MCF 10A (cell line): ENCODE data around the gene LAMTOR5. TPM values are rescaled to one million over a fixed set of nuclear protein-coding genes. Genes with fewer than 3 reads are reported as not detected.

Experiments used
- BruUV-seq: library from RNA; stranded (reverse); fragments of 400-500 nt; replicated peaks from 2 replicates; lab custom pipeline; 2021; lab: Mats Ljungman, UMichigan
- CTCF ChIA-PET: fragments of 300-600 bp; sonication (Branson Sonifier 250); formaldehyde crosslinking; extraction: SDS; loops from one replicate; lab custom pipeline; 2021; ENCODE audit warnings: antibody characterized with exemption, inconsistent platforms; lab: Yijun Ruan, JAX
- POLR2A ChIA-PET: fragments of 300-600, 350-650 bp; sonication (Branson Sonifier 250); formaldehyde crosslinking; extraction: SDS; loops from one replicate; lab custom pipeline; 2020; ENCODE audit warnings: antibody characterized with exemption, inconsistent platforms; lab: Yijun Ruan, JAX
- DNase-seq: peaks from one replicate; pipeline ENCODE4 v3.0.0-alpha.2; 2018; ENCODE audit not compliant: unreplicated experiment
- H3K27ac Mint-ChIP-seq: one replicate; pipeline ENCODE4 v1.8.0; 2022; ENCODE audit warnings: mild to moderate bottlenecking, low read depth, mixed read lengths; ENCODE audit not compliant: unreplicated experiment
- H3K27me3 Mint-ChIP-seq: one replicate; pipeline ENCODE4 v1.8.0; 2022; ENCODE audit warnings: mixed read lengths; ENCODE audit not compliant: insufficient read depth, unreplicated experiment
- H3K36me3 Mint-ChIP-seq: one replicate; pipeline ENCODE4 v1.8.0; 2022; ENCODE audit warnings: mild to moderate bottlenecking, moderate library complexity, mixed read lengths; ENCODE audit not compliant: insufficient read depth, unreplicated experiment
- H3K4me1 Mint-ChIP-seq: one replicate; pipeline ENCODE4 v1.8.0; 2022; ENCODE audit warnings: mixed read lengths; ENCODE audit not compliant: insufficient read depth, unreplicated experiment
- H3K4me3 Mint-ChIP-seq: one replicate; pipeline ENCODE4 v1.8.0; 2022; ENCODE audit warnings: mild to moderate bottlenecking, moderate library complexity, mixed read lengths; ENCODE audit not compliant: unreplicated experiment
- H3K9me3 Mint-ChIP-seq: one replicate; pipeline ENCODE4 v1.8.0; 2022; ENCODE audit warnings: mixed read lengths; ENCODE audit not compliant: unreplicated experiment
- intact Hi-C: fragments of 100-400 bp; cut with micrococcal nuclease; formaldehyde crosslinking; loops from 2 replicates; pipeline ENCODE4 v1.14.1; 2022
- total RNA-seq: library from RNA; stranded (reverse); gene quantifications from 2 replicates; pipeline ENCODE4 v1.2.3, GENCODE V29; 2022
- TF ChIP-seq, protein P1 (sequence below): fragments of 200-600 bp; IDR thresholded peaks from one replicate; pipeline ENCODE4 v1.8.0; 2022; ENCODE audit warnings: antibody characterized with exemption, mild to moderate bottlenecking; ENCODE audit not compliant: unreplicated experiment

LAMTOR5 gene
- total RNA-seq, 1 experiment from 2014 or later: 111 TPM

DNA sequence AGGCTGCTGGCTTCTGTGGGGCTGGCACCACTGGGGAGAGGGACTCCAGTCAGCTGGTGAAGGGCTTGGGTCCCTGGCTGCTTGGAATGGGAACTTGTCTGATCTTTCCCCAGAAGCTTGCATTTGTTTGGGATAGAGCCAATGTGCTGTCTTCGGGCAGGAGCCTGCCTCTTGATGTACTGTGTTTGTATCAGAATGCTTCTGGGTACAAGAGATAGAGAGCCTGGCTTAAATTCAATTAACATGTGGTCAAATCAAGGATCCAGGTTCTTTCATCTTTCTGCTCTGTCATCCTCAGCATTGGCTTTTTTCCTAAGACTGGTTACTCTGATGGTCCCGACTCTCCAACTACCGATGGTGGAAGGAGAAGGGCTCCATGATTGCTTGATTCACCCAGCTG, 27.5 kb upstream of the LAMTOR5 start:
- intact Hi-C loops: loop anchor here (2.0 kb wide), 1 partner anchor 26 kb away; no protein-coding TSS in a partner anchor
- CTCF ChIA-PET: interaction anchor here (0.9 to 12.3 kb wide), 12 partner anchors 8 to 232 kb away, joined by 4 to 200 read pairs (median 8); partner anchors contain the start of genes LAMTOR5 and PROK1
- Mint-ChIP-seq H3K4me1 (peaks cover 17% of the 10 kb centered on the region), H3K4me3 (no peak overlapping the region), H3K9me3 (no peaks in the 10 kb centered on the region), H3K27me3 (peaks cover 22% of the 10 kb centered on the region), H3K36me3 (no peaks in the 10 kb centered on the region), H3K27ac (no peak overlapping the region)
- DNase-seq: no peak
- TF ChIP-seq, protein P1, sequence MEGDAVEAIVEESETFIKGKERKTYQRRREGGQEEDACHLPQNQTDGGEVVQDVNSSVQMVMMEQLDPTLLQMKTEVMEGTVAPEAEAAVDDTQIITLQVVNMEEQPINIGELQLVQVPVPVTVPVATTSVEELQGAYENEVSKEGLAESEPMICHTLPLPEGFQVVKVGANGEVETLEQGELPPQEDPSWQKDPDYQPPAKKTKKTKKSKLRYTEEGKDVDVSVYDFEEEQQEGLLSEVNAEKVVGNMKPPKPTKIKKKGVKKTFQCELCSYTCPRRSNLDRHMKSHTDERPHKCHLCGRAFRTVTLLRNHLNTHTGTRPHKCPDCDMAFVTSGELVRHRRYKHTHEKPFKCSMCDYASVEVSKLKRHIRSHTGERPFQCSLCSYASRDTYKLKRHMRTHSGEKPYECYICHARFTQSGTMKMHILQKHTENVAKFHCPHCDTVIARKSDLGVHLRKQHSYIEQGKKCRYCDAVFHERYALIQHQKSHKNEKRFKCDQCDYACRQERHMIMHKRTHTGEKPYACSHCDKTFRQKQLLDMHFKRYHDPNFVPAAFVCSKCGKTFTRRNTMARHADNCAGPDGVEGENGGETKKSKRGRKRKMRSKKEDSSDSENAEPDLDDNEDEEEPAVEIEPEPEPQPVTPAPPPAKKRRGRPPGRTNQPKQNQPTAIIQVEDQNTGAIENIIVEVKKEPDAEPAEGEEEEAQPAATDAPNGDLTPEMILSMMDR: no peak
- BruUV-seq: no TSS peak
- POLR2A ChIA-PET: interaction anchor here (0.8 to 3.2 kb wide), 9 partner anchors 11 to 96 kb away, joined by 3 to 33 read pairs (median 8); partner anchors contain the start of genes LAMTOR5 and RBM15

DNA sequence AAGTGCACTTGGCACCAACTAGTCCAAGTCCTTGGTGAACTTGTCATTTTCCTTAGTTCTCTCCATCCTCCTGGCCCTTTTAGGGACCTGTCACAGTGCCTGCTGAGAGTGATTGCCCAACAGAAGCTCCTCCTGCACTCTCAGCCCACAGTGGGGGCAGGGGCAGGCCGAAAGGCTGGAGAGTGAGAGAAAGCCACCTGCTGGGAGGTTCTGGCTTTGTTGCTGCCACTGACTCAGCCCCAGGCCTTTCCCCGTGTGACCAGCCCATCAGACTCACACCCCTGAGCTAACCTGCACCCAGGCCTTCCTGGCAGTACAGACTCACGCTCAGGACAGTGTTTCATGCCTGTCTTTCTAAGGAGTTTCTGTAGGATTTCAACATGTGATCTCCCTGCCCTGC, 26.3 kb upstream of the LAMTOR5 start:
- peak overlapping the region; percentile 80 for H3K27ac Mint-ChIP-seq
- DNase-seq: peak; percentile 86
- BruUV-seq: no TSS peak
- no peak overlapping the region for H3K4me3 Mint-ChIP-seq
- TF ChIP-seq, protein P1: peak; percentile 30
- ChIA-PET CTCF (interaction anchor here (0.5 to 12.3 kb wide), 21 partner anchors 9 to 1774 kb away, joined by 3 to 200 read pairs (median 7); partner anchors contain the start of genes LAMTOR5 and PROK1), POLR2A (interaction anchor here (0.8 to 3.2 kb wide), 11 partner anchors 10 to 95 kb away, joined by 3 to 33 read pairs (median 8); partner anchors contain the start of genes LAMTOR5 and RBM15)
- peaks cover 26% of the 10 kb centered on the region for H3K27me3 Mint-ChIP-seq
- intact Hi-C loops: loop anchor here (1.0 to 2.0 kb wide), 2 partner anchors 22 to 27 kb away; no protein-coding TSS in a partner anchor
- H3K9me3 Mint-ChIP-seq: no peaks in the 10 kb centered on the region
- peaks cover 15% of the 10 kb centered on the region for H3K4me1 Mint-ChIP-seq
- H3K36me3 Mint-ChIP-seq: no peaks in the 10 kb centered on the region

DNA sequence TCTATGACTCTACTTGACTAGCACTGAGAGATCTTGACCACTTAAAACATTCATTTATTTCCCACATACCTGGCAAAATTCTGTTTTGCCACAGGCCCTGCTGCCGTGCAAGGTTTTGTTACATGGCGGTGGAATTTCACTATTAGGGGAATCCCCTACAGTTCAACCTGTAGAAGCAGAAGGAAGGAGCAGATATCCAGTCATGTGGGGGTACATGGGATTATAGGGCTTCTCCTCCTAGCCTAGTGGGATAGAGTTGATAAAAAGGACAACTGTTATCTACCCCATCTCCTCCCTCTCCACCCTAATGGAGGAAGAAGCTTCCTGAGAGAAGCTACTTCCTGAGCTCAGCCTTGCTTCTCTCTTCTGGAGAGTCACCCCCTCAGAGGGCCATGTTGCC, 25.7 kb upstream of the LAMTOR5 start:
- ChIA-PET POLR2A (interaction anchor here (0.8 to 3.2 kb wide), 10 partner anchors 9 to 94 kb away, joined by 3 to 33 read pairs (median 8); partner anchors contain the start of genes LAMTOR5 and RBM15), CTCF (interaction anchor here (0.9 to 12.3 kb wide), 12 partner anchors 10 to 225 kb away, joined by 3 to 200 read pairs (median 9); partner anchors contain the start of gene LAMTOR5)
- Mint-ChIP-seq H3K4me3 (no peak overlapping the region), H3K27me3 (peaks cover 26% of the 10 kb centered on the region), H3K27ac (no peak overlapping the region), H3K9me3 (no peaks in the 10 kb centered on the region), H3K4me1 (peaks cover 15% of the 10 kb centered on the region), H3K36me3 (no peaks in the 10 kb centered on the region)
- DNase-seq: no peak
- intact Hi-C loops: loop anchor here (1.0 kb wide), 1 partner anchor 21 kb away; no protein-coding TSS in a partner anchor
- no TSS peak for BruUV-seq
- TF ChIP-seq, protein P1: no peak

GRCh38 chr1:110430901-110431300, 23.4 kb upstream of the LAMTOR5 start:
- Mint-ChIP-seq H3K4me1 (peaks cover 15% of the 10 kb centered on the region), H3K27ac (no peak overlapping the region), H3K9me3 (no peaks in the 10 kb centered on the region), H3K36me3 (no peaks in the 10 kb centered on the region), H3K27me3 (peaks cover 26% of the 10 kb centered on the region), H3K4me3 (no peak overlapping the region)
- TF ChIP-seq, protein P1: no peak
- CTCF ChIA-PET: interaction anchor here (0.7 to 12.3 kb wide), 8 partner anchors 8 to 92 kb away, joined by 3 to 200 read pairs (median 6); partner anchors contain the start of genes LAMTOR5 and SLC16A4
- no peak for DNase-seq
- no TSS peak for BruUV-seq
- POLR2A ChIA-PET: interaction anchor here (0.7 to 0.8 kb wide), 2 partner anchors 11 to 24 kb away, joined by 3 read pairs; no protein-coding TSS in a partner anchor
- intact Hi-C loops: no loop called here
